Gastrocnemius medialis (tissue), 4 donors: Measurements from ENCODE around the gene SLIT2. TPM values are rescaled to one million over a fixed set of nuclear protein-coding genes. Genes with fewer than 3 reads are reported as not detected.

Experiments used
- ATAC-seq, 2 donors: fragments of 150-250 bp; one replicate each; pipeline ENCODE4 v1.9.1; 2016
- DNase-seq, 2 donors: peaks; one replicate each; pipeline ENCODE4 v3.0.0-alpha.2; 2019
- H3K27ac ChIP-seq, 4 donors: fragments of 200-600 bp; sonication (generic); 1 replicate in 1 of 4; 2 replicates in 3 of 4; pipeline ENCODE4 v1.5.1; 2016 to 2018; ENCODE audit warnings: mild to moderate bottlenecking in 2 of 4, moderate library complexity in 1 of 4
- H3K27me3 ChIP-seq, 3 donors: fragments of 200-600 bp; sonication (generic) in 2 of 3; 1 replicate in 1 of 3; 2 replicates in 2 of 3; pipeline versions ENCODE4 v1.5.1 to v1.6.0; 2016 to 2019; ENCODE audit warnings: mild to moderate bottlenecking in 1 of 3, moderate library complexity in 1 of 3
- H3K36me3 ChIP-seq, 2 donors: fragments of 200-600 bp; sonication (generic) in 1 of 2; one replicate each; pipeline ENCODE4 v1.5.1; 2017 to 2018
- H3K4me1 ChIP-seq, 2 donors: fragments of 200-600 bp; sonication (generic) in 1 of 2; one replicate each; pipeline ENCODE4 v1.5.1; 2016 to 2017; ENCODE audit warnings: mild to moderate bottlenecking in 2 of 2
- H3K4me3 ChIP-seq, 4 donors: fragments of 200-600 bp; sonication (generic) in 3 of 4; 1 replicate in 1 of 4; 2 replicates in 3 of 4; pipeline ENCODE4 v1.5.1; 2016 to 2019; ENCODE audit warnings: mild to moderate bottlenecking in 2 of 4
- H3K9me3 ChIP-seq, 3 donors: fragments of 200-600 bp; sonication (generic) in 2 of 3; 1 replicate in 1 of 3; 2 replicates in 2 of 3; pipeline ENCODE4 v1.5.1; 2016 to 2019
- POLR2A ChIP-seq, 2 donors: fragments of 450-650 bp; IDR thresholded peaks; one replicate each; pipeline ENCODE4 v1.6.1; 2017; ENCODE audit warnings: antibody characterized with exemption in 2 of 2, mild to moderate bottlenecking in 2 of 2, moderate library complexity in 2 of 2
- in situ Hi-C, 4 donors: fragments of 200-750 bp; cut with MboI; loops; one replicate each; pipeline versions ENCODE4 v1.15.0 to v1.8.0; 2017; ENCODE audit warnings: low sequenced_read_pairs in 4 of 4
- intact Hi-C: fragments of 100-400 bp; cut with DNase I; formaldehyde crosslinking; loops from one replicate; pipeline ENCODE4 v1.15.1; 2023; ENCODE audit warnings: low total_unique reads
- total RNA-seq, 4 donors: library from RNA; depleted of rRNA; stranded (reverse); fragments of >200 nt; gene quantifications; one replicate each; pipeline versions ENCODE4 v1.1.0 to v1.2.3, GENCODE V29; 2016
- TF ChIP-seq, protein P1 (sequence below), 5 experiments: fragments of 450-650 bp in 3 of 5; fragments of 200-600 bp in 2 of 5; sonication (generic) in 2 of 5; IDR thresholded peaks in 4 of 5; conservative IDR thresholded peaks in 1 of 5; 1 replicate in 4 of 5; 2 replicates in 1 of 5; pipeline ENCODE4 v1.5.1; 2016 to 2019; ENCODE audit warnings: antibody characterized with exemption in 5 of 5, mild to moderate bottlenecking in 3 of 5, moderate library complexity in 3 of 5

SLIT2 gene
- total RNA-seq, 4 donors from 2014 or later, result 3.3 to 9.8 (median 4.8) TPM

DNA sequence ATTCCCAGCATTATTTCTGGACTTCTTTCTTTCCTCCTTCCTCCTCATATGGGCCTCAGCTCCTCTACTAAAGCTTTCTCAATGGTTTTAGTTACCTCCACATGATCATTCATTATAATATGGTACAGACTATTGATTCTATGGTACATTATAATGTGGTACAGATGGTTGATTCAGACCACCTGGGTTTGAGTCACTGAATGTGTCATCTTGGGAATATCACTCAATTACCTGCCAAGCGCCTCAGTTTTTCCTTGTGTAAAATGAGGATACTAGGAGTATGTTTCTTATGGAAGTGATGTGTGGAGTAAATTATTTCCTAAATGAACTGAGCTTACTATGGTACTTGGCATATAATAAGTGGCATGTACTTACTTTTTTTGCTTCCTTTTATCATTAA is 27.7 kb downstream of the SLIT2 start:
- no peaks in the 10 kb centered on the region for H3K36me3 ChIP-seq
- DNase-seq (no peak), ATAC-seq (no peak)
- intact Hi-C loops (no loop called here), in situ Hi-C loops (no loop called here)
- H3K27me3 ChIP-seq, result no peaks in the 10 kb centered on the region
- no peaks in the 10 kb centered on the region for H3K4me1 ChIP-seq
- H3K9me3 ChIP-seq, result no peaks in the 10 kb centered on the region
- H3K4me3 ChIP-seq, result no peak overlapping the region
- no peak overlapping the region for H3K27ac ChIP-seq
- TF ChIP-seq, protein P1, sequence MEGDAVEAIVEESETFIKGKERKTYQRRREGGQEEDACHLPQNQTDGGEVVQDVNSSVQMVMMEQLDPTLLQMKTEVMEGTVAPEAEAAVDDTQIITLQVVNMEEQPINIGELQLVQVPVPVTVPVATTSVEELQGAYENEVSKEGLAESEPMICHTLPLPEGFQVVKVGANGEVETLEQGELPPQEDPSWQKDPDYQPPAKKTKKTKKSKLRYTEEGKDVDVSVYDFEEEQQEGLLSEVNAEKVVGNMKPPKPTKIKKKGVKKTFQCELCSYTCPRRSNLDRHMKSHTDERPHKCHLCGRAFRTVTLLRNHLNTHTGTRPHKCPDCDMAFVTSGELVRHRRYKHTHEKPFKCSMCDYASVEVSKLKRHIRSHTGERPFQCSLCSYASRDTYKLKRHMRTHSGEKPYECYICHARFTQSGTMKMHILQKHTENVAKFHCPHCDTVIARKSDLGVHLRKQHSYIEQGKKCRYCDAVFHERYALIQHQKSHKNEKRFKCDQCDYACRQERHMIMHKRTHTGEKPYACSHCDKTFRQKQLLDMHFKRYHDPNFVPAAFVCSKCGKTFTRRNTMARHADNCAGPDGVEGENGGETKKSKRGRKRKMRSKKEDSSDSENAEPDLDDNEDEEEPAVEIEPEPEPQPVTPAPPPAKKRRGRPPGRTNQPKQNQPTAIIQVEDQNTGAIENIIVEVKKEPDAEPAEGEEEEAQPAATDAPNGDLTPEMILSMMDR (IDR thresholded peaks at IDR 0.05 in 4 of 5, conservative IDR thresholded peaks at IDR 0.05 in 1 of 5), result no peak
- TF ChIP-seq POLR2A (IDR thresholded peaks at IDR 0.05), result no peak

DNA sequence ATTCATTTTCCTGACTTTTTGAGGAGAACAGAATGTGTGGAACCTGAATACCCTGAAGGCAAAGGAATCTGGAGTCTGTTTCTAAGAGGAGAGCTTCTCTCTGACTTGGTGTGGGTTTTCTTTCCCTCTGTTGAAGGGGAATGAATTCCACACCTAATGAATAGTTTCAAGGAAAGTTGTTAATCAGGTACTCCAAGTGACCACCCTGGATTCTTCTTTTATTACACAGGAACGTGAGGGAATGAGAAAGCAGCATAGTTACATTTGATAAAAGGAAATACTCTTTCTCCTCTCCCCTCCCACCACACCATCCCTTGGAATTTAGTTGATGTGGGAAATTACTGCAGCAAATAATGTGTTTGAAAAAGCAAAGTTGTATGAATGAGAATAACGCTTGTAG is 29.7 kb downstream of the SLIT2 start:
- Histone ChIP-seq H3K27me3 (no peaks in the 10 kb centered on the region), H3K9me3 (no peaks in the 10 kb centered on the region), H3K36me3 (no peaks in the 10 kb centered on the region), H3K27ac (no peak overlapping the region), H3K4me1 (no peaks in the 10 kb centered on the region), H3K4me3 (no peak overlapping the region)
- in situ Hi-C loops, result no loop called here
- intact Hi-C loops, result no loop called here
- no peak for DNase-seq
- no peak for ATAC-seq
- TF ChIP-seq POLR2A (IDR thresholded peaks at IDR 0.05), result no peak
- TF ChIP-seq, protein P1 (IDR thresholded peaks at IDR 0.05 in 4 of 5, conservative IDR thresholded peaks at IDR 0.05 in 1 of 5), result no peak

DNA sequence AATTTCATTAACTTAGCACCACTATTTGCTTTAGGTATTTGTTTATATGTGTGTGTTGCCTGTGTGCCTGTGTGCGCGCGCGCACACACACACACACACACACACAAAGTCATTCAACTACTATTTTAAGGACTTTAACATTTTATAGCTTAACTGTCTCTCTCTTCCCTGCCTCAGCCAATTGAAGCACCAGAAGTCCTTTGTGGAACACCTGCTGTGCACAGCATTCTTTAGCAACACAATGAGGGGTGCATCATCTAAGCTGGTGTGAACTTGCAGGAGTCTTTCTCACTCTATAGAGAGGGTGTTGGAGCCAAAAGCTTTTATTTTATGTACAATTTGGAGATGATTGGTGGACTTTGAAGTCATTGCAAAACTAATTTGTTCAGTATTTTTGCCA is 31.3 kb downstream of the SLIT2 start:
- Histone ChIP-seq H3K9me3 (no peaks in the 10 kb centered on the region), H3K27ac (no peak overlapping the region), H3K4me1 (no peaks in the 10 kb centered on the region), H3K27me3 (no peaks in the 10 kb centered on the region), H3K4me3 (no peak overlapping the region), H3K36me3 (no peaks in the 10 kb centered on the region)
- in situ Hi-C loops, result no loop called here
- ATAC-seq, result no peak
- intact Hi-C loops, result no loop called here
- DNase-seq, result no peak
- TF ChIP-seq, protein P1 (IDR thresholded peaks at IDR 0.05 in 4 of 5, conservative IDR thresholded peaks at IDR 0.05 in 1 of 5), result no peak
- TF ChIP-seq POLR2A (IDR thresholded peaks at IDR 0.05), result no peak

DNA sequence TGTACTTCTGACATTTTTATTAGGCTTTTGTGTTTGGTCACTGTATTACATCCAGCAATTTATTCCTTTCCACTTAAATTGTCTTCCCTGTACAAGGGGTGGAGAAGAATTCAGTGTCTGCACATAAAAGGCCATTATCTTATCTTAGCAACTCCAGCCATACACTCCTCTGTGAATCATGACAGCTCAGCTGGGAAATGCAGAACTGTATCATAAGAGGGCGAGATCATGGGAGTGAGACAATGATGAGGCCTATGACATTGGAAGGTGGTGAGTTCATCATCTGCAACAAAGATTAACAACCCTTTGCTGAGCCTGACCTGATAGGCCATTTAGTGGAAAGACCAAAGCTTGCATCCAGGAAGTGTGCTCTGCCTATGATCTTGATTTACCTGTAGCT is 33.3 kb downstream of the SLIT2 start:
- Histone ChIP-seq H3K4me3 (no peak overlapping the region), H3K36me3 (no peaks in the 10 kb centered on the region), H3K27ac (no peak overlapping the region), H3K4me1 (no peaks in the 10 kb centered on the region), H3K9me3 (no peaks in the 10 kb centered on the region), H3K27me3 (no peaks in the 10 kb centered on the region)
- ATAC-seq (no peak), DNase-seq (no peak)
- in situ Hi-C loops (no loop called here), intact Hi-C loops (no loop called here)
- TF ChIP-seq, protein P1 (IDR thresholded peaks at IDR 0.05 in 4 of 5, conservative IDR thresholded peaks at IDR 0.05 in 1 of 5), result no peak
- TF ChIP-seq POLR2A (IDR thresholded peaks at IDR 0.05), result no peak

DNA sequence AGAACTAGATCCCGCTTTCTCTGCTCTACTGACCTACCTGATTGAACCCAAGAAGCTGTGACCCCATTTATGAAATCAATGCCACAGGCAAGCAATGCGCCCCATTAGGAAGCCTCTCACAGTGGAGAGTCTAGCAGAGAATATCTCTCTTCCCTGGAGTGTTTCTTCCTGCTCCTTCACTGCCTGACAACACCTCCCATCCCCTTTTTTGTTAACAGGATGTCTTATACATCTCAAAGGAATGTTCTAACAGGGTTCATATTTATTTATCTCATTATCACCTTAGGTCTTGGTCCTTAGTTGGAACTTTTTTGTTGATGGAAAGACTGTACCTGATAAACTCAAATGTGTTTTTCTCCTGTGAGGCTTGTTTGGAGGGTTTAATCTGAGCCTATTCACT is 35.5 kb downstream of the SLIT2 start:
- in situ Hi-C loops, result no loop called here
- no peak for DNase-seq
- no peaks in the 10 kb centered on the region for H3K4me1 ChIP-seq
- H3K36me3 ChIP-seq, result no peaks in the 10 kb centered on the region
- H3K27me3 ChIP-seq, result no peaks in the 10 kb centered on the region
- intact Hi-C loops, result no loop called here
- ATAC-seq, result no peak
- no peak for TF ChIP-seq POLR2A (IDR thresholded peaks at IDR 0.05)
- TF ChIP-seq, protein P1 (IDR thresholded peaks at IDR 0.05 in 4 of 5, conservative IDR thresholded peaks at IDR 0.05 in 1 of 5), result no peak
- H3K4me3 ChIP-seq, result no peak overlapping the region
- no peak overlapping the region for H3K27ac ChIP-seq
- no peaks in the 10 kb centered on the region for H3K9me3 ChIP-seq
